ENCODE data around the gene KRT71.

DNA sequence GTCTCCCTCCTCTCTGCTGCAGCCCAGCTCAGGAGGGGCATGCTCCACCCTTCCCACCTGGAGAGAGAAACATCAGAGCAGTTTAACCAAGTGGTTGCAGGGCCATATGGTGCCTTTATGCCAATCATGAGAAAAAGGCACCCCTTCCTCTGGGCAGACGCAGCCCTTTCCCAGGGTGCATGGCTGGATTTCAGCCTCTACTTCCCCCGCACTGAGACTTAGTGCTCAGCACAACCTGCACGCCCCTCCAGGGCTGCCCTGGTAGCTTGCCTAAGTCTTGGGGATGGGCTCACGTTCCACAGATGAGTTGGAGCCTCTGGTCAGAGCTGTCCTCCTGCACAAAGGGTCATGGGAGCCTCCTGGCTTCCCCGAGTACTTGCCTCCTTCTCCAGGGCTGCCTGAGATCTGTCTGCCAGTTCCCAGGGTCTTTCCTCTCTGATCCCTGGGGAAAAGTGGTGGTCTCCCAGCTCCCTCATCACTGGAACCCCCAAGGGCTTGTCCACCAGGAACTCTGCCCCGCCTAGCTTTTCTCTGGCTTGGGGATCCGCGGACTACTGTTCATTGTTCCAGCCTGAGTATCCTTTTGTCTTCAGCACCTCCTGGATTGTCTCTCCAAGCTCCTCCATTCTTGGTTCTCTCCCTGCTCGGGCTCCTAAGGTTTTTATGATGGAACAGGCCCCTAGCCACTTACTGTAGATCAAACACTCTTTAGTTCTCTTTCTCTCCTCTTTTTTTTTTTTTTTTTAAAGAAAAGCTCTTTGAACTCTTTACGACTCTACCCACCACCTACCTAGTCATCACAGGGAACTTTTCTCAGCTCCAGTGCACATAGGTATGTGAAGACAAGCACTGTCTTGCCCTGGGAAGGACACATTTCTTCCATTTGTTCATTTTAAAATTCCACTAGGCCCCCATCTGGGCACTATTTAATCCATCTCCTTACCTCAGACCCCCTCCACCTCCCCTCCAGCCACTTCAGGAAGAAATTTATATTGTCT, 26.8 kb upstream of the KRT71 start:
- TF ChIP-seq POLR2A (IDR thresholded peaks at IDR 0.05; ENCODE audit: control extremely low read depth in 1 of 2, low read depth in 2 of 2, low read length in 2 of 2) = no peak
- no peak for TF ChIP-seq TAF1 (IDR thresholded peaks at IDR 0.05; ENCODE audit: low read depth, low read length)
- TF ChIP-seq CEBPB (IDR thresholded peaks at IDR 0.05; ENCODE audit: low read depth, low read length) = no peak
- TF ChIP-seq SIX5 (IDR thresholded peaks at IDR 0.05; ENCODE audit: low read depth, low read length) = no peak
- TF ChIP-seq, protein P1, sequence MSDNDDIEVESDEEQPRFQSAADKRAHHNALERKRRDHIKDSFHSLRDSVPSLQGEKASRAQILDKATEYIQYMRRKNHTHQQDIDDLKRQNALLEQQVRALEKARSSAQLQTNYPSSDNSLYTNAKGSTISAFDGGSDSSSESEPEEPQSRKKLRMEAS (IDR thresholded peaks at IDR 0.05) = no peak
- TF ChIP-seq YY1 (IDR thresholded peaks at IDR 0.05; ENCODE audit: low read depth, low read length) = no peak

All from H1 (cell line).